ENCODE data around the gene ZMIZ1.

The ZMIZ1 gene

DNA sequence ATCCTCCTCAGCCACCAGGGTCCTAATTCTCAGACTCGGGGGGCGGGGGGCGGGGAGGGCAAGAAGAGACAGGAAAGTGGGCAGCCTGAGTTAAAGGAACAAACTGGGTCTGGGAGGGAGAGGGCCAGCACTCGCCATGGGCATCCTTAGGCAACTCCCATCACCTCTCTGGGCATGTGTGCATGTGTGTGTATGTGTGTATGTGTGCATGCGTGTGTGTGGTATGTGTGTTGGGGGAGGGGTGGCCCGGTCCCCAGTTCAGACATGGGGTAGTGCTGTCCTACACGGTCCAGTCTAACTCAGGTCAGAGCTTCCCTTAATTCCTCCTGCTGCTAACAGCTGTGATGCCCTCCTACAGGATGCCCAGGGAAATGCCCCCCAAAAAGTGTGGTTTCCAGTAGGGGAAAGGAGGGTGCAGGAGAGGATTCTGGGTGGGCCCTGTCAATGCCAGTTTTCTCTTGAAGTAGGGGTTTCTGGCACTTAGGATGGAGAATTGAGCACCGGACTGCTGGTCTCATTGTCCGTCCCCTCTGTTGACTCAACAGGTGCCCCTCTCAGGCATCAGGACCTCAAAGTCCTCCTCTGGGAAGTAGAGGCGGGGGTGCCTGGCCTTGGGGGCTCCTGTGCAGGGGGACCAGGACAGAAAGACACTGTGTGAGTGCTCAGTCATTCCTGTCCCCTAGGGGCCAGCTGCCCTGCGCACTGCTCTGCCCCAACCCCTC, 15.1 kb upstream of the ZMIZ1 start:
- peak; percentile 22 for DNase-seq

DNA sequence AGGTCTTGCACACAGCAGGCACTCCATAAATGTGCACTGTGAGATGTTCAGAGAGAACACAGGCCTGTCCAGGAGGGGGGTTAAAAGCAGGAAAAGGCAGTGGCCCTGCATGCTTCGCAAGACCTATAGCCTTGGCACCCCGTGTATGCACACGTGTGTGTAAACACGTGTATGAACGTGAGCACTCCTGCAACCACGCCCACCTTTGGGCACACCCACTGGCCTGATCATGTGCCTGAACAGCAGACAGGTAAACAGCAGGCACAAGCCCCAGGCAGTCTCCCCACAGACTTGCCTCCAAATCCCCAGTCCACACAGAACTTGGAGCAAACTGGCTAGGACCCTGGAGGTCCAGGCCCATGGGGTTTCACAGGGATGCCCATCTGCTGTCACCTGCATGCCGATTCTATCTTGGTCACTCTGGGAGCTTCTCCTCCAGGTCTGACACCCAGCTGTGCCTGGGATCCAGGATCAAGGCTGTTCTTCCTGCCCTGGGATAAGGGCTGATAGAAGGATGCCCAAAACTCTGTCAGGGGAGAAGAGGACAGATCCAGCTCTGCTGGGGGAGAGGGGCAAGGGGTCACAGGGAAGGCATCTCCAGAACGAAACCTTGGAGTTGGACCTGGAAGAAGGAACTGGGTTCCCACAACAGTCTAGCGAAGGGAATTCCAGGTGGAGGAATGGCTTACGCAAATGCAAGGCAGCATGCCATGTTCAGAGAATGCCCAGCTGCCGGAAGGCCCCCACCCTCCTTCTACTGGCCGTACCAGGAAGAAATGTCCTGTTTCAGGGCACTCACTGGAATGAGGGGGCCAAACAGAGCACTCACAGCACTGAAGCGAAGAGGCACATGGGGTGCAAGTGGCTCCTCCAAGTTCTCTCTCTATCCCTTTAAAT, 14.3 kb upstream of the ZMIZ1 start:
- peak; percentile 21 for DNase-seq

DNA sequence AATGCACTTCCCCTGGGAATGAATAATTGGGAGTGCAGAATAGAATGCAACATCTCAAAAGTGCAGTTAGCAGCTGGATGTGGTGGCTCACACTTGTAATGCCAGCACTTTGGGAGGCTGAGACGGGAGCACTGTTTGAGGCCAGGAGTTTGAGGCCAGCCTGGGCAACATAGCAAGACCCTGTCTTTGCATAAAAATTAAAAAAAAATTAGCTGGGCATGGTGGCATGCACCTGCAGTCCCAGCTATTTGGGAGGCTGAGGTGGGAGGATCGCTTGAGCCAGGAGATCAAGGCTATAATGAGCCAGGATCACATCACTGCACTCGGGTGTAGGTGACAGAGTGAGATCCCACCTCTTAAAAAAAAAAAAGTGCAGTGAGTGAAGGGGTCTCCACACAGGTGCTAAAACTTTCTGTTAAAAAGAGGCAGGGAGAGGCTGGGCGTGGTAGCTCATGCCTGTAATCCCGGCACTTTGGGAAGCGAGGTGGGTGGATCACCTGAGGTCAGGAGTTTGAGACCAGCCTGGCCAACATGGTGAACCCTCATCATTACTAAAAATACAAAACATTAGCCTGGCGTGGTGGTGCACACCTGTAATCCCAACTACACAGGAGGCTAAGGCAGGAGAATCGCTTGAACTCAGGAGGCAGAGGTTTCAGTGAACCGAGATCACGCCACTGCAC, 13.5 kb upstream of the ZMIZ1 start:
- DNase-seq: peak; percentile 28

- peak; percentile 20 for DNase-seq
These were observed 12.9 kb upstream of the ZMIZ1 start for GRCh38 chr10:79055892-79056291.

DNA sequence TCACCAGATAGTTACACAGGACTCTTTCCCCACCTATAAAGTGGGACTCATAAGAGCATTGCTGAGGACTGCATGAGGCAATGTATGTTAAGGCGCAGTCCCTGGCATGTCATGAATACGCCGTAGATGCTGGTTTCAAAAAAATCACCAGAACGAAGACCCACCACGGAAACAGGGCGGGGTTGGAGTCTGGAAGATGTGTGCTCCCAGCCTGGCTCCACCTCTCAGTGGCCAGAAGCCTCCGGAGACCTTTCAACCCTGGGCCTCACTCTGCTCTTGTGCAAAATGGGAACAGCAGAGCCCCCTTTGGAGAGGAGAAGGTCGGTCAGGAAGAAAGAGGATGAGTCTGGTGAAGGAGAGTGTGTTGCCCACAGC, 12.4 kb upstream of the ZMIZ1 start:
- peak; percentile 35 for DNase-seq

GRCh38 chr10:79056736-79057391, 11.9 kb upstream of the ZMIZ1 start:
- peak; percentile 36 for DNase-seq

DNA sequence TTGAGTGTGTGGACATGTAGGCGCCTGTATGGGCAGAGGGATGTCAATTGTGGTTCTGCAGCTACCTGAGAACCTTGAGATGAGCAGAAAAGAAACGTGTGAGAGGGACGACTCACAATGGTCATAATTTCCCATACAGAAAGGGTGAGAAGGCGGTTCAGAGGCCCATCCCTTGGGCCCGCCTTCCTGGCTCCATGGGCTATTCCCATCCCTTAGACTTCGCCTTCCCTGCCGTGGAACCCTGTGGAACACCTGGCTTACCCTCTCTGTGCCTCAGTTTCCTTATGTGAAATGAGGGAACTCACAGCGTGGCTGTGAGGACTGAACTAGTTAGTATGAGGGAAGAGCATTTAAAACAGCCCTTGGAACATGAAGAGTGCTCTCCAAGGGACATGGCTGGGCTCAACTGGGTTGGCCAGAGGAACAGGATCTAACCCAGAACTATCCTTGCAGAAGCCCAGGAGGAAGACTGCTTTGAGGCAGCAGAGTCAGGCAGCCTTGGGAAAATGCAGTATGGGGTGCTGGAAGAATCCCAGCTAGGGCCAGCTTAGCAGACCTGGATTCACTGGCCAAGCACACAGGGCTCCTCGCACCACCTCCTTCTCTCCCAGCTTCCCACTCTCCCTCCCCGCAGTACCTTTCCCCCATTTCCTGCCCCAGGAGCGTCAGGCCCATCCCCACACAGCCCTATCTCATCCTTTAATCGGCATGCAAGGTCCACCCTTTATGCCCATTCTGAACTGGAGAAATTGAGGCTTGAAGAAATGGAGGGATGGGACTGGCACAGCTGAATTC, 11.1 kb upstream of the ZMIZ1 start:
- DNase-seq: peak; percentile 38

- peak; percentile 10 for DNase-seq
These were observed 9.6 kb upstream of the ZMIZ1 start for GRCh38 chr10:79058899-79059841.

- DNase-seq: peak; percentile 46
These were observed 8.8 kb upstream of the ZMIZ1 start for GRCh38 chr10:79059859-79060379.

DNA sequence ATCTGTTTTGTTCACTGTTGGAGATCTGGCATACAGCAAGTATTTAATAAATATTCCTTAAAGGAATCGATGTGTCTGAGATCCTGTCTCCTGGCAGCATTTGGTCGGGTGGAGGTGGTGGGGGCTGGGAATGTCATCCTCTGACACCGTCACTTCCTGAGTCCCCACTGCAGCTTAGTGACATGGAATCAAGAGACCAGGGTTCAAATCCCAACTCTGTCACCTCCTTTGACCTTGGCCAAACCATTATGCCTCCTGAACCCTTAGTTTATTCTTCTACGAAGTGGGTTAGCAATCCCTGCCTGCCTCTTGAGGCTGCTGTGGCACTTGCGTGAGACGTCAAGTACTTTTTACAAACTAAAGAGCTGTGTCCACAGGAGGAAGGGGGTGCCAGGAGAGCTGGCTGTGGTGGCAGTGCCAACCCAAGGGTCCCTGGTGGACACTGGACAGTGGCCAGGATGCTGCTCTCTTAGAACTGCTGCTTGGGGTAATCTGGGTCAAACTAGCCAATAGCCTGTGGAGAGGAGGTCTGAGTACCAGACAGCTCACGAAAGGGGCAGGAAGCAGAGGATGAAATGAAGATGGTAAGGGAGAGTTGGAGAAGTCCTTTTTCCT, 8.0 kb upstream of the ZMIZ1 start:
- peak; percentile 30 for DNase-seq

- DNase-seq: peak; percentile 38
These were observed 7.1 kb upstream of the ZMIZ1 start for GRCh38 chr10:79061441-79062315.

- DNase-seq: no peak
These were observed 5.7 kb upstream of the ZMIZ1 start for GRCh38 chr10:79063071-79063491.

- DNase-seq: no peak
These were observed 4.9 kb upstream of the ZMIZ1 start for GRCh38 chr10:79063661-79064492.

- no peak for DNase-seq
These were observed 3.6 kb upstream of the ZMIZ1 start for GRCh38 chr10:79065091-79065551.

DNA sequence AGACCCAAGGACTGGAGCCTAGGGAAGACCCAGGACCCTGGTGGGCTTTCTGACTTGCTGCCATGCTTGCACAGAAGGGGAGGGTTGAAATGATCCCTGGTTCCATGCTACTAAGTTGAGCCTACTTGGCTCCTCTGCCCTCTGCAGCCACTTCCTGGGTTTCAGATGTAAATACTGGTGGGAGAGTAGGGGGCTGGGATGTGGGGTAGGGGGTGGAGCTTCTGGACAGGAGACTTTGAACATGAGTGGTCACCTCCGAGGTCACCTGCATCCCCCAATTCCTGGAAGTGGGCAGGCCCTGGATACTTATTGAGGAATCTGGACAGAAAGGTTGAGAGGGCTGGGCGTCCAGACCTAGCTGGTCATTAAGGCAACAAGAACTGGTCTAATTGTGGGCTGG, 2.9 kb upstream of the ZMIZ1 start:
- DNase-seq: no peak

DNA sequence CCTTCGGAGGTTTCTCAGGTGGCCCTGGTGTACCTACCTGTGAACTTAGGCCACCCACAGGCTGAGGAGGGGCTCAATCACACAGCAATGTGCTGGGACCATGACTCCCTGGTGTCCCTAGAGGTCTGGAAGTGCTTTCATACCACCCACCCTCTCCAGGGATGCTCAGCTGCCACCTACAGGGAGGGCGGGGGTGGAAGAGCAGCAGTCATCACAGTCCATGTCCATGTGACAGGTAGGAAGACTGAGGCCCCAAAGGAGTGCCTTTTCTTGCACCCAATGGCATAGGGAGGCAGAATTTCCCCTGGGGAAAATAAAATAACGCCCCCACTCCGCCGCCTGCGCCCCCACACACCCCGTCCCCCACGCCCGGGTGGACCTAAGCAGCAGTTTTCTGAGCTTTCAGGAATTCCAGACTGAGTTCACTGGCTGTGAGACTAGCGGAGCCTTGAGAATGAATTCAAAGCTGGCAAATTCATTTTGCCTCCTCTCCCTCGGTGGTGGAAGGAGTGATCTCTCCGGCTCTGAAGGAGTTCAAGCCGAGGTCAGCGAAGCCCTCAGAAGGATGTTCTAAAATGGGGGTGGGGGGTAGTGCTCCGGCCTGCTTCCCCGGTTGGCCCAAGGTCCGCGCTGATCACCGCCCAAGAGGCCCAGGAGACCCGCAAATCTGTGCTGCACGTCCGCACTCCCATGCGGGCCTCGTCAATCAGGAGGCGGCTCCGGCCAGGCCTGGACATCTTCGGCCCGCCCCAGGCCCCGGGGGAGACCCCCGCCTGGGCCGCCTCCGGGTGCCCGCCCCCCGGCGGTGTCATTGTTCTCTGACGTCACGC, 2.1 kb upstream of the ZMIZ1 start:
- no peak for DNase-seq
